ENCODE measurements around the gene STK10.

GRCh38 chr5:172127581-172127980 is 60.4 kb downstream of the STK10 start:
- TF ChIP-seq, protein P1, sequence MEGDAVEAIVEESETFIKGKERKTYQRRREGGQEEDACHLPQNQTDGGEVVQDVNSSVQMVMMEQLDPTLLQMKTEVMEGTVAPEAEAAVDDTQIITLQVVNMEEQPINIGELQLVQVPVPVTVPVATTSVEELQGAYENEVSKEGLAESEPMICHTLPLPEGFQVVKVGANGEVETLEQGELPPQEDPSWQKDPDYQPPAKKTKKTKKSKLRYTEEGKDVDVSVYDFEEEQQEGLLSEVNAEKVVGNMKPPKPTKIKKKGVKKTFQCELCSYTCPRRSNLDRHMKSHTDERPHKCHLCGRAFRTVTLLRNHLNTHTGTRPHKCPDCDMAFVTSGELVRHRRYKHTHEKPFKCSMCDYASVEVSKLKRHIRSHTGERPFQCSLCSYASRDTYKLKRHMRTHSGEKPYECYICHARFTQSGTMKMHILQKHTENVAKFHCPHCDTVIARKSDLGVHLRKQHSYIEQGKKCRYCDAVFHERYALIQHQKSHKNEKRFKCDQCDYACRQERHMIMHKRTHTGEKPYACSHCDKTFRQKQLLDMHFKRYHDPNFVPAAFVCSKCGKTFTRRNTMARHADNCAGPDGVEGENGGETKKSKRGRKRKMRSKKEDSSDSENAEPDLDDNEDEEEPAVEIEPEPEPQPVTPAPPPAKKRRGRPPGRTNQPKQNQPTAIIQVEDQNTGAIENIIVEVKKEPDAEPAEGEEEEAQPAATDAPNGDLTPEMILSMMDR (IDR thresholded peaks at IDR 0.05; ENCODE audit: insufficient read depth, low read depth, low read length): no peak
- no peak for TF ChIP-seq EZH2 (IDR thresholded peaks at IDR 0.05; ENCODE audit: insufficient read depth, low read length)
